Liver (tissue), 3 donors: ENCODE measurements around the gene LAD1.

Source experiments
- CTCF ChIP-seq: fragments of 150-350 bp; IDR thresholded peaks from 2 replicates; pipeline ENCODE4 v1.5.1; 2017; ENCODE audit warnings: improper control_type of control experiment, low read depth, low read length; ENCODE audit not compliant: missing input control
- FOXA1 ChIP-seq: IDR thresholded peaks from 2 replicates; pipeline ENCODE4 v1.6.1; 2016; ENCODE audit warnings: antibody characterized with exemption
- GABPA ChIP-seq, 2 donors: IDR thresholded peaks in 1 of 2; conservative IDR thresholded peaks in 1 of 2; 2 replicates each; pipeline ENCODE4 v1.6.1; 2016; ENCODE audit warnings: antibody characterized with exemption in 2 of 2, mild to moderate bottlenecking in 1 of 2, moderate library complexity in 1 of 2
- REST ChIP-seq: IDR thresholded peaks from 2 replicates; pipeline ENCODE4 v1.6.1; 2016; ENCODE audit warnings: antibody characterized with exemption, mild to moderate bottlenecking
- RXRA ChIP-seq, 2 donors: IDR thresholded peaks; 2 replicates each; pipeline ENCODE4 v1.6.1; 2017 to 2018; ENCODE audit warnings: antibody characterized with exemption in 2 of 2, mild to moderate bottlenecking in 1 of 2
- SP1 ChIP-seq: IDR thresholded peaks from 2 replicates; pipeline ENCODE4 v1.6.1; 2018; ENCODE audit warnings: antibody characterized with exemption, mild to moderate bottlenecking
- TAF1 ChIP-seq: conservative IDR thresholded peaks from 2 replicates; pipeline ENCODE4 v1.6.1; 2016; ENCODE audit warnings: antibody characterized with exemption, mild to moderate bottlenecking
- YY1 ChIP-seq: IDR thresholded peaks from 2 replicates; pipeline ENCODE4 v1.6.1; 2016; ENCODE audit warnings: antibody characterized with exemption, mild to moderate bottlenecking
- ZBTB33 ChIP-seq: IDR thresholded peaks from 2 replicates; pipeline ENCODE4 v1.6.1; 2016; ENCODE audit warnings: antibody characterized with exemption
- TF ChIP-seq, protein P1 (sequence below): IDR thresholded peaks from 2 replicates; pipeline ENCODE4 v1.6.1; 2016; ENCODE audit warnings: antibody characterized with exemption
- donor health status: healthy.
- donor health status: healthy.

DNA sequence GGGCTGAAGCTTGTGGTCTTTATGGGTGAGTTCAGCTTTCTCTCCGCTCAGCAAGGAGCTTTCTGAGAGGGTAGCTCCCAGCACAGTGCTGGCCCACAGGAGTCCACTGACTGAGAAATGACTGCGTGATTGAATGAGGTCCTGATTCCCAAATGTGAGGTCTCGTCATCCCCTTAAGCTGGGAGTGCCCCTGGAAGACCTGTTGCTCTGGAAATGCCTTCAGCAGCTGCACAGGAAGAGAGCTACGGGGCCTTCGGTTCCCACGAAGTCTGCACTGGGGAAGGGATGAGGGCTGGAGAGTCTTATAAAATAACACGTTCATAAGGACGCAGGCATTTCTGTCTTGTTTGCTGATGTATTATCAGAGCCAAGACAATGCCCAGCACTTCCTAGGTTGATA, 35.7 kb downstream of the LAD1 start:
- TF ChIP-seq CTCF, result no peak
- no peak for TF ChIP-seq SP1
- TF ChIP-seq ZBTB33, result no peak
- no peak for TF ChIP-seq YY1
- no peak for TF ChIP-seq FOXA1
- no peak for TF ChIP-seq TAF1
- TF ChIP-seq GABPA (IDR thresholded peaks at IDR 0.05 in 1 of 2, conservative IDR thresholded peaks at IDR 0.05 in 1 of 2), result no peak
- TF ChIP-seq, protein P1, sequence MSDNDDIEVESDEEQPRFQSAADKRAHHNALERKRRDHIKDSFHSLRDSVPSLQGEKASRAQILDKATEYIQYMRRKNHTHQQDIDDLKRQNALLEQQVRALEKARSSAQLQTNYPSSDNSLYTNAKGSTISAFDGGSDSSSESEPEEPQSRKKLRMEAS, result no peak
- TF ChIP-seq REST, result no peak
- TF ChIP-seq RXRA (IDR thresholded peaks at IDR 0.05), result no peak
